ENCODE measurements around the gene LSM14B.

The LSM14B gene

GRCh38 chr20:62133051-62133845 lies 11.0 kb downstream of the LSM14B start:
- no peak for FAIRE-seq

- FAIRE-seq, result no peak
Observed at GRCh38 chr20:62133864-62134263, 11.6 kb downstream of the LSM14B start.

- FAIRE-seq, result no peak
Observed at GRCh38 chr20:62134735-62135231, 12.5 kb downstream of the LSM14B start.

GRCh38 chr20:62135573-62136266 lies 13.4 kb downstream of the LSM14B start:
- FAIRE-seq, result no peak

- no peak for FAIRE-seq
Observed at GRCh38 chr20:62136283-62137091, 14.2 kb downstream of the LSM14B start.

- FAIRE-seq, result no peak
Observed at GRCh38 chr20:62137092-62137384, 14.8 kb downstream of the LSM14B start.

- no peak for FAIRE-seq
Observed at GRCh38 chr20:62137478-62138203, 15.4 kb downstream of the LSM14B start.

- FAIRE-seq, result no peak
Observed at GRCh38 chr20:62138204-62138543, 15.9 kb downstream of the LSM14B start.

GRCh38 chr20:62138912-62139311 lies 16.6 kb downstream of the LSM14B start:
- no peak for FAIRE-seq

GRCh38 chr20:62139636-62140035 lies 17.4 kb downstream of the LSM14B start:
- FAIRE-seq, result no peak

GRCh38 chr20:62141043-62141396 lies 18.7 kb downstream of the LSM14B start:
- FAIRE-seq, result no peak

- FAIRE-seq, result no peak
Observed at GRCh38 chr20:62141397-62142251, 19.3 kb downstream of the LSM14B start.

- FAIRE-seq, result no peak
Observed at GRCh38 chr20:62142252-62143080, 20.2 kb downstream of the LSM14B start.

GRCh38 chr20:62143081-62143956 lies 21.0 kb downstream of the LSM14B start, which contains the start of the genes PSMA7 and SS18L1:
Gene PSMA7 (minus strand): TSS chr20:62143394. CDS start chr20:62143303, 91 bp downstream.
Gene SS18L1 (plus strand): TSS chr20:62143769. CDS start chr20:62143821, 52 bp downstream.
- FAIRE-seq, result no peak

- no peak for FAIRE-seq
Observed at GRCh38 chr20:62143957-62144825, 21.9 kb downstream of the LSM14B start.

GRCh38 chr20:62145688-62146018 lies 23.4 kb downstream of the LSM14B start:
- no peak for FAIRE-seq

- FAIRE-seq, result no peak
Observed at GRCh38 chr20:62146019-62146755, 23.9 kb downstream of the LSM14B start.

GRCh38 chr20:62147125-62147524 lies 24.9 kb downstream of the LSM14B start:
- no peak for FAIRE-seq
